ENCODE results near the gene ST6GAL1. TPM values are rescaled to one million over a fixed set of nuclear protein-coding genes. Genes with fewer than 3 reads are reported as not detected.

ST6GAL1 gene
- total RNA-seq, 1 experiment from 2014 or later: 25.6 TPM

- no TSS peak for BruUV-seq (replicated peaks)
- Histone ChIP-seq H2AFZ (no peak overlapping the region), H3K27me3 (ENCODE audit: insufficient read depth, low read depth) (no peaks in the 10 kb centered on the region), H3K4me3 (no peak overlapping the region), H3K9me2 (ENCODE audit: insufficient read depth) (no peaks in the 10 kb centered on the region), H3K79me2 (ENCODE audit: low read depth) (no peaks in the 10 kb centered on the region), H3K36me3 (ENCODE audit: low read depth) (no peaks in the 10 kb centered on the region), H3K27ac (no peak overlapping the region), H3F3A (ENCODE audit: insufficient read depth, low read depth) (no peaks in the 10 kb centered on the region), H4K20me1 (ENCODE audit: insufficient read depth) (no peaks in the 10 kb centered on the region), H3K4me1 (replicated peaks; ENCODE audit: insufficient read depth) (peaks cover 9% of the 10 kb centered on the region; the same call in 1 of the 2 replicates), H3K4me2 (no peak overlapping the region), H3K9me3 (ENCODE audit: insufficient read depth, low read depth) (no peaks in the 10 kb centered on the region)
- intact Hi-C loops (cut with micrococcal nuclease; ENCODE audit: unreplicated experiment): no loop called here
- TF ChIP-seq EZH2 (IDR thresholded peaks at IDR 0.05; ENCODE audit: low read depth) (no peak), CTCF (conservative IDR thresholded peaks at IDR 0.05) (no peak)
- DNase-seq: no peak
- POLR2A ChIA-PET (ENCODE audit: unreplicated experiment): no interaction called here
- CTCF ChIA-PET: no interaction called here
These were observed 82.9 kb downstream of the ST6GAL1 start for GRCh38 chr3:187013159-187013716.

- intact Hi-C loops (cut with micrococcal nuclease; ENCODE audit: unreplicated experiment): no loop called here
- no peak overlapping the region for H3K27ac ChIP-seq
- no TSS peak for BruUV-seq (replicated peaks)
- no peaks in the 10 kb centered on the region for H3K9me3 ChIP-seq (ENCODE audit: insufficient read depth, low read depth)
- no peak overlapping the region for H3K4me2 ChIP-seq
- no peaks in the 10 kb centered on the region for H3K36me3 ChIP-seq (ENCODE audit: low read depth)
- no peaks in the 10 kb centered on the region for H3K27me3 ChIP-seq (ENCODE audit: insufficient read depth, low read depth)
- no peak overlapping the region for H3K4me3 ChIP-seq
- peaks cover 9% of the 10 kb centered on the region; the same call in 1 of the 2 replicates for H3K4me1 ChIP-seq (replicated peaks; ENCODE audit: insufficient read depth)
- TF ChIP-seq EZH2 (IDR thresholded peaks at IDR 0.05; ENCODE audit: low read depth) (no peak), CTCF (conservative IDR thresholded peaks at IDR 0.05) (no peak)
- ChIA-PET CTCF (no interaction called here), POLR2A (ENCODE audit: unreplicated experiment) (no interaction called here)
- no peaks in the 10 kb centered on the region for H3K79me2 ChIP-seq (ENCODE audit: low read depth)
- H3F3A ChIP-seq (ENCODE audit: insufficient read depth, low read depth): no peaks in the 10 kb centered on the region
- no peaks in the 10 kb centered on the region for H3K9me2 ChIP-seq (ENCODE audit: insufficient read depth)
- DNase-seq: no peak
- H4K20me1 ChIP-seq (ENCODE audit: insufficient read depth): no peaks in the 10 kb centered on the region
- H2AFZ ChIP-seq: no peak overlapping the region
These were observed 84.1 kb downstream of the ST6GAL1 start for GRCh38 chr3:187014417-187014864.

GRCh38 chr3:187015903-187016638, 85.7 kb downstream of the ST6GAL1 start:
- Histone ChIP-seq H3K27ac (no peak overlapping the region), H3K27me3 (ENCODE audit: insufficient read depth, low read depth) (no peaks in the 10 kb centered on the region), H3K4me1 (replicated peaks; ENCODE audit: insufficient read depth) (peaks cover 9% of the 10 kb centered on the region; the same call in 1 of the 2 replicates), H3F3A (ENCODE audit: insufficient read depth, low read depth) (no peaks in the 10 kb centered on the region), H3K4me2 (no peak overlapping the region), H3K9me3 (ENCODE audit: insufficient read depth, low read depth) (no peaks in the 10 kb centered on the region), H3K79me2 (ENCODE audit: low read depth) (no peaks in the 10 kb centered on the region), H3K36me3 (ENCODE audit: low read depth) (no peaks in the 10 kb centered on the region), H3K9me2 (ENCODE audit: insufficient read depth) (no peaks in the 10 kb centered on the region), H4K20me1 (ENCODE audit: insufficient read depth) (no peaks in the 10 kb centered on the region), H3K4me3 (no peak overlapping the region), H2AFZ (no peak overlapping the region)
- intact Hi-C loops (cut with micrococcal nuclease; ENCODE audit: unreplicated experiment): no loop called here
- DNase-seq: no peak
- CTCF ChIA-PET: interaction anchor here (0.6 kb wide), 1 partner anchor 149 kb away, joined by 3 read pairs; no protein-coding TSS in a partner anchor
- TF ChIP-seq EZH2 (IDR thresholded peaks at IDR 0.05; ENCODE audit: low read depth) (no peak), CTCF (conservative IDR thresholded peaks at IDR 0.05) (no peak)
- POLR2A ChIA-PET (ENCODE audit: unreplicated experiment): no interaction called here
- no TSS peak for BruUV-seq (replicated peaks)

Data from PC-9 (cell line).